NCI-H1417 (cell line): ENCODE measurements around the gene SDK2.
A peak's percentile ranks its signal among the peaks of the same experiment; 100 is the strongest.

ENCODE experiments used
- DNase-seq, 3 experiments: peaks; one replicate each; lab custom pipeline; 2025; lab: John Stamatoyannopoulos, UW

SDK2 gene

DNA sequence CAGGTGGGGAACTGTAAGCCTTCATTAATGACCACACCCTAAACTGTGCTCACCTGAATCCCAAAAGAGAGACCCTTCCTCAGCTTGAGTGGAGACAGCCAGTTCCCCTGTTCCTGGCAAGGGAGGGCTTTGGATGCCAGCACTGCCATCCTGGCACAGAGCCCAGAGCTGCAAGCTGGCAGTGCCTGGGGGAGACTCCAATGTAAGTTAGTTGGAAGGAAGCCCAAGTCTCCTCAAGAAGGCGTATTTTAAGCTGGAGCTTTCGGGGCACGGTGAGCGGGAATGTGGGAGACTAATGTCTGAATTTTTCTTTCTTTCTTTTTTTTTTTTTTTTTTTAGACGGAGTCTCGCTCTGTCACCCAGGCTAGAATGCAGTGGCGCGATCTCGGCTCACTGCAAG is 337.1 kb downstream of the SDK2 start:
- no peak for DNase-seq

DNA sequence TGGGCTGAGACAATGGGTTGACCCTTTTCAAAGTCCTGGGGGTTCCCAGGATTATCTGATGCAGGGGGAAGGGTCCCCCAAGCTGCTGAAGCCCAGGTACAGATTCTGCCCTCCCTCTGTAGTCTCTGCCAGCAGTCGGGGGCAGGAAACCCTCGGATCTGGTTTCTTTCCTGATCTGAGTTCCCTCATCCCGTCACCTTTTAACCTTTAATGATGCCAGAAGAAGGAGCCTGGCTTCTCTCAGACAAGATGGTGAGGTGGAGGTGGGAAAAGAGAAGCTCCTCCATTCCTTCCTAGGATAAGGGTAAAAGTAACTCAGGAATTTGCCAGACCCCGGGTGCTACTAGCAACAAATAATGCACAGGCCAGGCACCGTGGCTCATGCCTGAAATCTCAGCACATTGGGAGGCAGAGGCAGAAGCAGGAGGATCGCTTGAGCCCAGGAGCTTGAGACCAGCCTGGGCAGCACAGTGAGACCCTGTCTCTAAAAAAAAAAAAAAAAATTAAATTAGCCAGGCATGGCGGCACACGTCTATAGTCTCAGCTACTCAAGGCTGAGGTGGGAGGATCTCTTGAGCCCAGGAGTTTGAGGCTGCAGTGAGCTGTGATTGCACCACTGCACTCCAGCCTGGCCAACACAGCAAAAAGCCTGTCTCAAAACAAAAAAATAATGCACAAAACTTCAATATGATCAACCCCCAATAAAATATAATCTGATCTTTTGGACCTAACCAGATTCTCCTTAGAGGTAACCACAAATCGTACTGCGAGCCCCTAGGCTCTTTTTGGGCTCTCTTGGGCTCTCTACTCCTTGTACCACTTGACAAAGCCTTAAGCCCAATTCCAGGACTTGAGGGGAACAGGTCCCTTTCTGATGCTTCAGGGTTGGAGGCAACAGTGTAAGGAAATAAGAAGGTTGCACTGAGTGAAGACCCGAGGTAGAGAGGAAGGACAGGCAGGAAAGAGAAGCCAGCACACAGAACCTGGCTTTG is 338.1 kb downstream of the SDK2 start:
- DNase-seq = no peak

GRCh38 chr17:73304971-73305812 is 339.1 kb downstream of the SDK2 start:
- DNase-seq = peak; percentile 55 to 76 (median 75)

GRCh38 chr17:73304438-73304837 is 339.8 kb downstream of the SDK2 start:
- DNase-seq = no peak

DNA sequence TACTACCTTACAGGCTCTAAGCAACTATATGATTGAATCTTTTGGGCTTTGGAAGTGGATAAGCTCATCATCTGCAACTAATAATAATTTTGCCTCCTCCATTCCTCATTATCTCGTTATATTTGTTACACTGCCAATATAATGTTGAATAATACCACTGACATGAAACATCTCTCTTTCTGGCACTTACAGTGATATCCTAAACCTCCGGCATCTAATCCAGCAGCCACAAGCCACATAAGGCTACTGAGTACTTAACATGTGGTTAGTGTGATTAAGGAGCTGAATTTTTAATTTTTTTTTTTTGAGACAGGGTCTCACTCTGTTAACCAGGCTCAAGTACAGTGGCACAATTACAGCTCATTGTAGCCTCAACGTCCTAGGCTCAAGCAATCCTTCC is 342.1 kb downstream of the SDK2 start:
- no peak for DNase-seq

- no peak for DNase-seq
Measured at GRCh38 chr17:73301369-73301768, 342.9 kb downstream of the SDK2 start.

GRCh38 chr17:73300392-73300791 is 343.9 kb downstream of the SDK2 start:
- DNase-seq = no peak

DNA sequence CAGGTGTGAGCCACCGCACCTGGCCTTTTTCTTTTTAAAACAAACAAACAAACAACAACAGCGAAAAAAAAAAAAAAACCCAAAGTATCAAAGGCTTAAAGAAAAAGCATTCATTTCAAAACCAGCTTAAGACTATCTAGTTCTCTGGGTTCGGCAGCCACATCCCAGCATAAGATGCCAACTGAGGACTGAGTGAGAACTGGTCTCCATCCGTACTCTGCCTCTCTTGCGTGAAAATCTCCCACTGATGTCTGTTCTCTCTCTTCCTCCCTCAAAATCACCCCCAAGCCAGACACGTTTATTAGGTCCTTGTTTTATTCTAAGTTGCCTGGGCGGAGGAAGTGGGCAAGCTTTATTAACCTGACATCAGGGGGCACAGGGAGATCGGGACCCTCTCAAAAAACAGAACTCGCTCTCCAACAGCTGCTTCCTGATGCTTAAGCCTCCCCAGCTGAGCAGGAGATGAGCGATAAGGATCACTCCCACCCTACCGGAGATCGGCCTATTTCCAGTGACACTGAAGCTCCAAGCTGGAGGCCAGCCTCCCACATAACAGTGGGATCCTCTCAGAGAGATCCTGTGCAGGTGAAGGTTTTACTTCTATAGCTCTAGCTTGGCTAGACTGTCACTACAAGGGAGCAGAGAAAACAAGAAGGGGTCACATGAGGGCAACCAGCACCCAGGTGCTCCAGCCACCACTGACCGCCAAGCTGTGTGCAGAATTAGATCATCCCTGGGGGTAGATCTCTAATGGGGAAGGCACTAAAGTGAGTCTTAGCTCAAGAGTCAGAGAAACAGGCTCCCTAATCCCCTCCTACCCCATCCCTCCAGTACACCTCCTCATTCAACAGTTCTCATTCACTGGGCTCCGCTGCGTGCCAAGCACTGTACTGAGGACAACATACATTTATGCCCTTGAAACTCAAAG is 346.0 kb downstream of the SDK2 start:
- peak in 1 of 3 experiments; percentile 23 for DNase-seq

GRCh38 chr17:73293480-73293911 is 350.7 kb downstream of the SDK2 start:
- DNase-seq = no peak

DNA sequence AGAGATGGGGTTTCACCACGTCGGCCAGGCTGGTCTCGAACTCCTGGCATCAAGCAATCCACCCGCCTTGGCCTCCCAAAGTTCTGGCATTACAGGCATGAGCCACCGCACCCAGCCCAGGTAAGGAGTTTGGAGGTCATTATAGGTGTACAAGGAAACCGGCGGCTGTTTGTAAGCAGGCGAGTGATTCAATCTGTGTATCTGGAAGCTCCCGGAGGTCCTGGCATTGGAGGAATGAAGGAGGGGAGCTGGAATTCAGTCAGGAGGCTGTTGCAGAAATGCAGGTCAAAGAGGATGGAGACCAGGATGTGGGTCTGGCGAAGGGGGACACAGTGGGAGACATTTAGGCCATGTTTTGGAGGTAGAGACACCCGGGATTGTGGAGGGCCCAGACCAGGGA is 351.2 kb downstream of the SDK2 start:
- no peak for DNase-seq

DNA sequence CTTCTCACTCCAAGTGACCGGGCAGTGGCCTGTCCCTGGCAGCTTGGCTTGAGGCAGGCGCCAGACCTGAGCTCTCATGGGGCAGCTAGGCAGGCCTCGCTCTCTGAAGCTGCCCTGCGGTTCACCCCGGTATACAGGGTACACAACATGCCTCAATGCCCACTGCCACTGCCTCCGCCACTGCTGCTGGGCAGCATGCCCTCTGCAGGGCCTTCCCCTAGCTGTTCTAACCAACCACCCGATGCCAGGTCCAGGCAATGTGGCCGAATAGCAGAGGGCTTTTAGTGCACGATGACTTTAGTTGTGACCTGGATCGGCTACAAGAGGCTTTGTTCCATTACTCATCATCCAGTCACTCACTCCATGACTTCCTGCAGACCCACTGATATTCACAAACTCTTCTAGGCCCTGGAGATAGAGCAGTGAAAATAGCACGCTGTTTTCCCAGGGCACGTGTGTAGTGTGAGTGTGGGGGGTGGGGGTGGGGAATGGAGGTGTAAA is 352.2 kb downstream of the SDK2 start:
- no peak for DNase-seq

GRCh38 chr17:73291260-73291801 is 352.9 kb downstream of the SDK2 start:
- DNase-seq = no peak

DNA sequence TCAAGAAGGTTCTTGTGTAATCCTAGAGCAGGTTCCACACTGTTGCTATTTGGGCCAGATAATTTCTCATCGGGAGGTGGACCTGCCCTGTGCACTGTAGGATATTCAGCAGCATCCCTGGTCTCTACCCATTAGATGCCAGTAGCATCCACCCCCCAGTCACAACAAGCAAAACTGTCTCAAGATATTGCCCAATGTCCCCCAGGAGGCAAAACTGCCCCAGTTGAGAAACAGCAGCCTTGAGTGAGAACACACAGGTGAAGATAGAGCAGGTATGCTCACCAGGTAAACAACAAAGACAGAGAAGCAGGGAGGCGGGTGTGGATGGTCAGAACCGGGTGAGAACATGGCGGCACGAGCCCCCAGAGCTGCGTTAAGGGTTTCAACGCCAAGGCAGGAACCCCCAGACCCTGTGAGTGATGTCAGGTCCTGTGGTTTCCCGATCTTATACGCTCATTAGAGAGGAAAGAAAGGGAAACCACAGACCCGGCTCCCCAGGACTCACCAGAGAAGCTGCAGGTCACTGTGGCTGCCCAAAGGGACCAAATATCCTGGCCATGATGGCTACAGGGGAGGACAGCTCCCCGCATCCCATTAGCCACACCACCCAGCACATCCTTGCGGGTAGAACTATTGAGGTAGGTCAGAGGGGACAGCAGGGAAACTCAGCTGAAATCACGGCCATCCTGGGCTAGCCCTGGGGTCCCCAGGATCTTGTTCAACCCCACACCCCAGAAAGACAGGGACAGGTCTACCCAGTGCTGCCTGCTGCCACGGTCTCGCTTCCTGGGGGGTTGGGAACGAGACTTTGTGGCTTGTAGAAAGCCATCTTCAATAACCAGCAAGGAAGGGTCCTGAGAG is 353.6 kb downstream of the SDK2 start:
- DNase-seq = no peak

GRCh38 chr17:73289549-73290254 is 354.5 kb downstream of the SDK2 start:
- no peak for DNase-seq

DNA sequence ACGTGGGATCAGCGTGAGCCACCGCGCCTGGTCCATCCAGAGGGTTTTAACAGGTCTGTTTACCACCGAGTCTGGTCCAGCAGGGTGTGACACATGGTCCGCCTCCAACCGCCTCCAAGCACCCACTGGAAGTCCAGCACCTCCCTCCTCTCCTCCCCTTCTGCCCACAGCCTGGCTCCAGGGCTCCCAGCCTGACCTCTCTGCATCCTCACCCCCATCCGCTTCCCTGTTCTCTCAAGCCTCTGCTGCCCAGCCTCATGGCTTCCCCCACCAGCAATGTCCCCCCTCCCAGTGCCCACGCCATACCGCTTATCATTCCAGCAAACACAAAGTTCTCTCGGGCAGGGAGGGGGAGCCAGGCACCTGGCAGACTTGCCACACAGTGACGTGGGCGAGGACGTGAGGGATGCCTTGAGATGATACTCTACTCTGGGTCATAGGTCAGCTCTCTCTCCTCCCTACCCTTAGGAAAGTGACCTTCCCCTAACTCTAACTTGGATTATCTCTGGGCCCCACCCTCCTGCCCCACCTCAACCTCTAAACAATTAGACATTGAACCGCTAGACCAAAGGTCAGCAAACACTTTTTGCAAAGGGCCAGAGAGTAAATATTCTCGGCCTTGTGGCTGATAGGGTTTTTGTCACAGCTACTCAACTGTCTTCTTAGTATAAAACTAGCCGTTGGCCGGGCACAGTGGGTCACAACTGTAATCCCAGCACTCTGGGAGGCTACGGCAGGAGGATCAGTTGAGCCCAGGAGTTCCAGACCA is 355.5 kb downstream of the SDK2 start:
- no peak for DNase-seq

DNA sequence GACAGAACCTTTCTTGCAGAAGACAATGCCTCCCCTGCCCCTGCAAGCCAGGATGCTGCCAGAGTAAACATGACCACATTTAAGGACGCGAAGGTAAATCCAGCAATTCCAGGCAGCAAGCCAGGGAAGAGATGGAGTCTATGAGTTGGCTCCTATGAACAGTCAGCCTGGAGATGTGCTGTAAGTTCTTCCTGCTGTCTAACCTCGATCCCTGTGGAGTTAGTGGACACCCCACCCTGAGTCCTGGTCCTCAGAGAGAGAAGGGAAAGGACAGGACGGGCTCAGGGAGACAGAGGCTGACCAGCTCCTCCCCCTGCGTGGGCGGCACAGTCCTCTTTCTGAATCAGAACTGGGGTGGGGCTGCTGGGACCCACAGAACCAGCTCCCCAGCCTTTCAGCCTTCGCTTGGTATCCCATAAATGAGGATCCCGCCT is 357.4 kb downstream of the SDK2 start:
- no peak for DNase-seq

- no peak for DNase-seq
Measured at GRCh38 chr17:73285916-73286862, 358.1 kb downstream of the SDK2 start.

DNA sequence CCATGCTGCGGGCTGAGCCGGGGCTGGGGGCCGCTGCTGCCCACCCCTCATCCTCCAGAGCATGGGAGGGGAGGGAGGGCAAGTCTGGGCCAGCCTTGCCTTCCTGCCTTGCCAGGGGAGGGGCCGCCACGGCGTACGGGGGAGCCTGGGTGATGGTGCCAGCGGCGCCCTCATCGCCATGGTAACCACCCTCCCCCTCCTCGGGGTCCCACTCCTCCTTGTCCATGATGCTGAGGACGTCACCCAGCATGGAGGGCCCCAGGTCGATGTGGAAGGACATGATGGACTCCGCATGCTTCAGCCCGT is 358.7 kb downstream of the SDK2 start:
- DNase-seq = no peak
